Sigmoid colon (tissue), 4 donors: Measurements from ENCODE around the gene HSPA1A.

Source experiments
- EP300 ChIP-seq, 4 donors: sonication (generic); formaldehyde crosslinking; IDR thresholded peaks; one replicate each; pipeline ENCODE4 v1.6.1; 2017; ENCODE audit warnings: antibody characterized with exemption in 4 of 4
- POLR2A ChIP-seq, 2 donors: fragments of 450-650 bp; IDR thresholded peaks; one replicate each; pipeline ENCODE4 v1.6.1; 2016; ENCODE audit warnings: antibody characterized with exemption in 2 of 2, mild to moderate bottlenecking in 2 of 2, moderate library complexity in 2 of 2
- POLR2AphosphoS5 ChIP-seq, 4 donors: sonication (generic); formaldehyde crosslinking; IDR thresholded peaks; one replicate each; pipeline ENCODE4 v1.6.1; 2017; ENCODE audit warnings: antibody characterized with exemption in 4 of 4
- TF ChIP-seq, protein P1 (sequence below), 4 experiments: fragments of 450-650 bp in 3 of 4; fragments of 200-600 bp in 1 of 4; IDR thresholded peaks; one replicate each; pipeline ENCODE4 v1.5.1; 2016 to 2019; ENCODE audit warnings: antibody characterized with exemption in 4 of 4, mild to moderate bottlenecking in 3 of 4, moderate library complexity in 2 of 4

DNA sequence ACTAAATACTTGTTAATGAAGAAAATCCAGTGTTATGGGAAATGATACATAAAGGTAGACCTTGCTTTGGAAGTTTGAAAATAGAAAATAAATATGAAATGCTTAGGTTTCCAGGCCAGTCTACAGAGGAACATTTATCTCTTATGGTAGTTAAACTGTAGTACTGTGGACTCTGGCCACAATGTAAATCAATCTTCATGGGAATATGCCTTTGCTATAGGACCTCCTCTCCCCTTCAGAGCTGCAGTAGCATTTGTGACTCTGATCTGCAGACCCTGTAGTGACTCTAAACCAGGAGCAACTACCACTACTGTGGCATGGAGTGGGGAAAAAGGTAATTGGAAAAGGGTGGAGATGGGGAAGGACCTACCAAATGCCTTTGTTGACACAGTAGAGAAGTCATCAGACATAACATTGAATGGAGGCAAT is 4.5 kb downstream of the HSPA1A start:
- TF ChIP-seq EP300 (IDR thresholded peaks at IDR 0.05) (no peak), POLR2A (IDR thresholded peaks at IDR 0.05) (peak in 1 of 2 donors; percentile 11), POLR2AphosphoS5 (IDR thresholded peaks at IDR 0.05) (no peak)
- TF ChIP-seq, protein P1, sequence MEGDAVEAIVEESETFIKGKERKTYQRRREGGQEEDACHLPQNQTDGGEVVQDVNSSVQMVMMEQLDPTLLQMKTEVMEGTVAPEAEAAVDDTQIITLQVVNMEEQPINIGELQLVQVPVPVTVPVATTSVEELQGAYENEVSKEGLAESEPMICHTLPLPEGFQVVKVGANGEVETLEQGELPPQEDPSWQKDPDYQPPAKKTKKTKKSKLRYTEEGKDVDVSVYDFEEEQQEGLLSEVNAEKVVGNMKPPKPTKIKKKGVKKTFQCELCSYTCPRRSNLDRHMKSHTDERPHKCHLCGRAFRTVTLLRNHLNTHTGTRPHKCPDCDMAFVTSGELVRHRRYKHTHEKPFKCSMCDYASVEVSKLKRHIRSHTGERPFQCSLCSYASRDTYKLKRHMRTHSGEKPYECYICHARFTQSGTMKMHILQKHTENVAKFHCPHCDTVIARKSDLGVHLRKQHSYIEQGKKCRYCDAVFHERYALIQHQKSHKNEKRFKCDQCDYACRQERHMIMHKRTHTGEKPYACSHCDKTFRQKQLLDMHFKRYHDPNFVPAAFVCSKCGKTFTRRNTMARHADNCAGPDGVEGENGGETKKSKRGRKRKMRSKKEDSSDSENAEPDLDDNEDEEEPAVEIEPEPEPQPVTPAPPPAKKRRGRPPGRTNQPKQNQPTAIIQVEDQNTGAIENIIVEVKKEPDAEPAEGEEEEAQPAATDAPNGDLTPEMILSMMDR (IDR thresholded peaks at IDR 0.05), result no peak
